ENCODE results near the gene CORO7.

The CORO7 gene

GRCh38 chr16:4437366-4437765 lies 21.0 kb upstream of the CORO7 start:
- DNase-seq (ENCODE audit: low read depth) = no peak
- no peak for TF ChIP-seq CTCF (IDR thresholded peaks at IDR 0.05; ENCODE audit: control insufficient read depth, extremely low read depth, insufficient read depth)
- no peak overlapping the region for H3K4me3 ChIP-seq (ENCODE audit: low read depth, low read length)

- no peak for DNase-seq (ENCODE audit: low read depth)
- no peak overlapping the region for H3K4me3 ChIP-seq (ENCODE audit: low read depth, low read length)
- no peak for TF ChIP-seq CTCF (IDR thresholded peaks at IDR 0.05; ENCODE audit: control insufficient read depth, extremely low read depth, insufficient read depth)
Measured at GRCh38 chr16:4435337-4436067, 19.1 kb upstream of the CORO7 start.

- DNase-seq (ENCODE audit: low read depth) = no peak
- no peak for TF ChIP-seq CTCF (IDR thresholded peaks at IDR 0.05; ENCODE audit: control insufficient read depth, extremely low read depth, insufficient read depth)
- H3K4me3 ChIP-seq (ENCODE audit: low read depth, low read length) = no peak overlapping the region
Measured at GRCh38 chr16:4433914-4434787, 17.8 kb upstream of the CORO7 start.

- H3K4me3 ChIP-seq (ENCODE audit: low read depth, low read length) = no peak overlapping the region
- DNase-seq (ENCODE audit: low read depth) = no peak
- TF ChIP-seq CTCF (IDR thresholded peaks at IDR 0.05; ENCODE audit: control insufficient read depth, extremely low read depth, insufficient read depth) = no peak
Measured at GRCh38 chr16:4433228-4433627, 16.8 kb upstream of the CORO7 start.

GRCh38 chr16:4431023-4431422 lies 14.6 kb upstream of the CORO7 start:
- DNase-seq (ENCODE audit: low read depth) = no peak
- H3K4me3 ChIP-seq (ENCODE audit: low read depth, low read length) = no peak overlapping the region
- no peak for TF ChIP-seq CTCF (IDR thresholded peaks at IDR 0.05; ENCODE audit: control insufficient read depth, extremely low read depth, insufficient read depth)

GRCh38 chr16:4428500-4428899 lies 12.1 kb upstream of the CORO7 start:
- no peak overlapping the region for H3K4me3 ChIP-seq (ENCODE audit: low read depth, low read length)
- no peak for TF ChIP-seq CTCF (IDR thresholded peaks at IDR 0.05; ENCODE audit: control insufficient read depth, extremely low read depth, insufficient read depth)
- DNase-seq (ENCODE audit: low read depth) = no peak

Data from LNCaP clone FGC (cell line).